ENCODE results near the gene DNAAF8.

- TF ChIP-seq CTCF (conservative IDR thresholded peaks at IDR 0.05) (no peak), EZH2 (IDR thresholded peaks at IDR 0.05; ENCODE audit: low read depth) (no peak)
Observed at GRCh38 chr16:4762205-4762604, 27.9 kb downstream of the DNAAF8 start.

All from PC-9 (cell line).